GM21737 (cell line): ENCODE measurements around the gene PHAF1.

Experiments used
- ATAC-seq: cut with Tn5 transposase; IDR thresholded peaks from one replicate; pipeline ENCODE4 v1.9.1; 2021; ENCODE audit warnings: mild to moderate bottlenecking, moderate library complexity; ENCODE audit not compliant: unreplicated experiment

Gene PHAF1

GRCh38 chr16:67177743-67178699 is 68.3 kb downstream of the PHAF1 start:
- ATAC-seq = no peak

DNA sequence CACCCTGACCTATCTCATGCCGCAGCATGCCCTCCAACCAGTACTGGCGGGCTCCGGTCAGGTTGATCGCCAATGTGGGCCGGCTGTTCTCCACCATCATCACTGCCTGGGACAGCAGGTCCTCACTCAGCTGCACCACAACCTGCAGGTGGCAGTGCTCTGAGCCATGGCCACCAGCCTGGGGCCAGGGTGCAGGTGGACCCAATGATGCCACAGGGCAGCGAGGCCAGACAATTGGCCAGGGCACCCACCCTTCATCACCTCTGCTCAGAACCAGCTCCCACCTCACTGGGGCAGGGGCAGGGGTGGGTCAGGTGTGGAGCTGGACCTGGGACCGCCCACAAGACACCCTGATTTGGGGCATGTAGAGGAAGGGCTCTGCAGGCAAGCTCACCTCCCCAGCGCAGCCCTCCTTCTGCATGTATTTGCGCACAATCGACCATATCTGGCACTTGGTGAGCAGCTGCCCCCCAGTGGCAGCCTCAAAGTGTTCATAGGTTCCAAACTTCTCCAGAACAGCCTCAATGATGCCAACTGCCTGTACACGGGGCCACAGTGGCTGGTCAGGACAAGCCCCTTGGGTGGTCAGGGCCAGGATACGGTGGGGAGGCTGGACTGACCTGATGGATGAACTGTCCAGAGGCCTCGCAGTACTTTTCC is 69.8 kb downstream of the PHAF1 start:
- ATAC-seq = no peak

DNA sequence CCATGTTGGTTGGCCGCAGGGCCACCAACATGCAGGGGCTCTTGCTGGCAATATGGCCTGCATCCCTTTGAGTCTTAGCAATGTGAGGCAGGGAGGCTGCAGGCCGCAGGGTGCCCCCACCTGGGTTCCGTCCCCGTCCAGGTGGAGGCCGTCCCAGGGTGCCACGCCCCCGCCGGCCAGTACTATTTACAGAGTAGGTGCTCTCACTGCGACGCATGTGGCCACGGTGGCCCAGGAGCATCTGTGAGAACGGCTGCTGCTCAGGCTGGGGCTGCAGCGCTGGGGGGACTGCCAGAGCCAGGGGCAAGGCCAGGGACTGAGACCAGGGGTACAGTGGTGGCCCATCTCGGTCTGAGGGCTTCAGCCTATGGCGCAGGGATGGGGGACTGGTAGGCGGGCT is 70.4 kb downstream of the PHAF1 start:
- no peak for ATAC-seq

- no peak for ATAC-seq
These were observed 71.6 kb downstream of the PHAF1 start for GRCh38 chr16:67181346-67181745.

- ATAC-seq = no peak
These were observed 72.5 kb downstream of the PHAF1 start for GRCh38 chr16:67182288-67182687.

GRCh38 chr16:67183284-67183626 is 73.5 kb downstream of the PHAF1 start:
- no peak for ATAC-seq

DNA sequence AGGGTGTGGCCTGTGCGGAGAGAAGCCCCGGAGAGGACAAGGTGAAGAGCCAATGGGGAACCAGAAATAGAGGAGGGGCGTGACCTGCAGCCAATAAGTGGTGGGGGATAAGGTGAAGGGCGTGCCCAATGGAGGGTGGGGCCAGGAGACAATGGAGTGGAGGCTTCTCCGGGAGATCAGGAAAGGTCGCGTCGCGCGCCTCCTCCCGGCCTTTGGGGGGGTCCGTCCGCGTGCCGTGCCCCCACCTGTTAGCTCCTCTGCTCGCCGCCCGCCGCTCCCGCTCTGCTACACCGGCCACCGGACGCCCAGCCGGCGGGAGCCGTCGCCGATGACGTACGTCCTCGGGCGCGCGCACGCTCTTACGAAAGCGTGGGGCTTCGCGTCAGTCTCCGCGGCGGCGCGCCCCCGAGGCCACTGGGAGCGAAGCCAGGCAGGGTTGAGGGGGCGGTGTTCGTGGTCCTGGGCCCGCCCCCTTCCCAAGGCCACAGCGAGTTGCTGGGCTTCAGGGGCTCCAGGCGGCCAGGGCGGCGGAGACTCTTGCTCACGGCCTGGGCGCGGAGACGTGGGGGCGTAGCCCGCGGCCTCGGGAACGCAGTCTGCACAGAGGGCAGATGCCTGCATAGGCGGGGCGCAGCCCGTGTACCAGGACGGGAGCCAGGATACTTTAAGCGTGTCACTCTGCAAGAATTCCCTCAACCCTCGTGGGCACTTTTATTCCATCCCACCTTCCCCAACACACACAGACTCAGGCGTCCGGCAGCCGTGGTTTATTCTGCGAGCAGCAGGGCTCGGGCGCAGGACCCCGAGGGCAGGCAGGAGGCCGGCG is 74.1 kb downstream of the PHAF1 start, which contains the start of gene MATCAP1:
MATCAP1 (minus strand) TSS at position 337 of the 826 bp plus-strand sequence. CDS start 3,353 bp downstream, outside the sequence.
- peak; percentile 85 for ATAC-seq

DNA sequence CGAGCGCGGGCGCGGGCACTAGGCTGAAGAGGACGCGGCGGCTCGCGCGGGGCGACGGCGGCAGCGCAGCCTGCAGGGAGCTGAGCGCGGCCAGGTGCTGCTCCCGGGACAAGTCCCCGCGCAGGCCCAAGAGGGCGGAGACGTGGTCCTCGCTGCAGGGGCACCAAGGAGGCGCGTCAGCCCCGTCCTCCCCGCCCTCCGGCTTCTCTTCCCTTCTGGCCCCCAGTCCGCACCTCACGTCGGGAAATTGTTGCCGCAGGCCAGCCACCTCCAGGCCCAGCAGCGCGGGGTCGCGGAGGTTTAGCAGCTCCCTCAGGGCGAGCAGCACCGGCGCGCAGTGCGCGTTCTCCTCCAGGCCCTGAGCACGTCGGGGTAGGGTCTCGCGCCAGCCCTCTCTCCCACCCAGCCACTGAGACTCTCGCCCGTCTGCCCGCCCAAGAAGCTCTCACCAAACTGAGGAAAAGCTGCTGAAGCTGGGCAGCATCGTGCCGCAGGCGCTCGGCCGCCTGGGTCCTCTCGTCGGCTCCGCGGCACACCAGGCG is 74.8 kb downstream of the PHAF1 start:
- ATAC-seq = peak; percentile 9

DNA sequence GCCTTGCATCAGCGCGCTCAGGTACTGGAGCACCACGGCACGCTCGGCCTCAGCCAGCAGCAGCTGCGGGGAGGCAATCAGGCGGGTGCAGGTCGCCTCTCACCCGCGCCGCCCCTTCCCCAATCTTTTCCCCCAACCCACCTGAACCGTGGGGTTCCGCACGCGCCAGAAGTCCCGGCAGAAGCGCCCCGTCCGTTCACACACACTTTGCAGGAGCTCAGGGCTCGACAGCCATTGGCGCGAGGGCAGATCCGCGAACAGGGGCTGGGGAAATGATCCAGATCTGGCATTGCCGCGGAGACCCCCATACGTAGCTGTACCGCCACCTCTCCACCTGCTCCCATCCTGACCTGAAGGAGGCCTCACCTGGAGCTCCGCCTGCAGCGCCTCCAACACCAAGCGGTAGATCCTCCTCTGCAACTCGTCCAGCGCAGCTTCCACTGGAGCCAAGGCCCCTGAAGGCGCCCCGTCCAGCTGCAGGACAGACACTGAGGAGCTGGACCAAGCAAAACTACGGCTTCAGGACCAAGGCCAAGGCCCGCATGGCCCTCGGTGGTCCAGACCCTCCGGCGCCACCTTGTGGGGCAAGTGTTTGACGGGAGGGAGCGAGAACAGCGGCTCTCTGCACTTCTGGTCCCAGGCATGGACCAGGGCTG is 75.4 kb downstream of the PHAF1 start:
- ATAC-seq = peak; percentile 27

- ATAC-seq = no peak
These were observed 76.0 kb downstream of the PHAF1 start for GRCh38 chr16:67185651-67186134.

GRCh38 chr16:67186550-67186950 is 76.8 kb downstream of the PHAF1 start:
- no peak for ATAC-seq

DNA sequence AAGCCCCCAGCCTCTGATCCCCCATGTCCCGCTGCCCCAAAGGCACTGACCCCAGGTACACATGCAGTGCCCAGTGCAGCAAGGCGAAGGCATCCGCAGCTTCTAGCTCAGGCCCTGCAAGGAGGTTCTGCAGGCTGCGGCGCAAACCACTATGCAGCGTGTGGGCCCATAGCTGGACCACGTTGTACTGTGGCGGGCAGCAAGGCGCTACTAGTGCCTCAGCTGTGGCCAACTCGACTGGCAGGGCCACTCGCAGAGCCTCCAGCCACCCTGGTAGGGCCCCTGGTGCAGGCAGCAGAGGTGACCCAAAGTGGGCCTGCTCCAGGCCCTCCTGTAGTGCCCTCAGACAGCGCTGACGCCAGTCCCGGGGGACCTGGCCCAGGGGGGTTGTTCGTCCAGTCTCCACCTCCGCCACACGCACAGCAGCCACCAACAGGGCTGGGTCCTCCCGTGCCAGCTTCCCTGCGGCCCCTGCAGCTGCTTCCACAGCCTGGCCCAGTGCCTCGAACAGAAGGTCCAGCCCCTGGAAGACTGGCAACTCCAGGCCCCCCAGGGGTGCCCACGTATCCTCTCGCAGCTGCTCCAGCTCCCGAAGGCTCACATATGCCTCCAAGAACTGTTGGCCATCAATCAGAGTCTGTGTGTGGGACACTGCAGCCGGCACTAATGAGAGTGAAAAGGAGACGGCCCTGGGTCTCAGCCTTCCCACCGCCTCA is 77.6 kb downstream of the PHAF1 start:
- no peak for ATAC-seq

GRCh38 chr16:67188323-67188722 is 78.6 kb downstream of the PHAF1 start:
- ATAC-seq = no peak

- ATAC-seq = no peak
These were observed 79.1 kb downstream of the PHAF1 start for GRCh38 chr16:67188798-67189197.

GRCh38 chr16:67190041-67190440 is 80.3 kb downstream of the PHAF1 start, which contains the start of gene EXOC3L1:
Gene EXOC3L1, minus strand, starts transcription at chr16:67190136. Its CDS starts 460 bp downstream, at chr16:67189676.
- no peak for ATAC-seq

DNA sequence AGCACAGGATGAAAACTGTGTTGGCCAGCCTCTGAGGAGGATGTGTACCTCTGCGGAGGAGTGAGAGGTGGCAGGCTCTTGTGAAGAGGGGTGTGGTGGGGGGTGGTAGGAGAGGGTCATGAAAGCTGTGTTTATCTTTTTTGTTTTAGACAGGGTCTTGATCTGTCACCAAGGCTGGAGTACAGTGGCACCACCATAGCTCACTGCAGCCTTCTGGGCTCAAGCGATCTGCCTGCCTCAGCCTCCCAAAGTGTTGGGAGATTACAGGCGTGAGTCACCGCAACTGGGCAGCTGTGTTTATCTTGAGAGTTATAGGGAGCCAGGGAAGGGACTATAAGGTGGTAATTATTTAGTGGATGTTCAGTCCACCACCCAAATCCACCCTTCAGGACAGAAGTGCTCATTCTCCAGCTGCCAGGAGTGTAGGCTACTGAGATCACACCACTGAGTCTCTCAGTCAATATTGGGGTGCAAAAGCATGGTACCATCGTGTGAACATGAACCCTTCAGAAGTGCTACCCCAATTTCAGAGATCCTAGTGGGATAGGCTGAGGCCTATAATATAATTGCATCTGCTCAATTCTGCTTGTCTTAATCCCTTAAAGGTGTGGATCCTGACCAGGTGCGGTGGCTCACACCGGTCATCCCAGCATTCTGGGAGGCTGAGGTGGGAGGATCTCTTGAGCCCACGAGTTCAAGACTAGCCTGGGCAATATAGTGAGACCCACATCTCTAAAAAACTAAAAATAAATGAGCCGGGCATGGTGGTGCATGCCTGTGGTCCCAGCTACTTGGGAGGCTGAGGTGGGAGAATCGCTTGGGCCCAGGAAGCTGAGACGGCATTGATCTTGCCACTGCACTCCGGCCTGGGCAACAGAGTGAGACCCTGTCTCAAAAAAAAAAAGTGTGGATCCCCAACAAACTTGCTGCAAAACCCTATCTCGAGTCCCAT is 81.0 kb downstream of the PHAF1 start:
- no peak for ATAC-seq

GRCh38 chr16:67191411-67191994 is 81.8 kb downstream of the PHAF1 start:
- no peak for ATAC-seq
